Measurements from ENCODE around the gene MME.
"Not testable (repeated sequence)": the region's sequence is repeated elsewhere in the genome, so short reads cannot be mapped to it uniquely, and the experiment has no call there.

Gene MME

GRCh38 chr3:155086051-155086450, 5.9 kb downstream of the MME start:
- no peak for DNase-seq

- no peak for DNase-seq
Observed at GRCh38 chr3:155088706-155089345, 8.7 kb downstream of the MME start.

GRCh38 chr3:155089495-155089894, 9.4 kb downstream of the MME start:
- DNase-seq, result no peak

GRCh38 chr3:155093261-155093660, 13.1 kb downstream of the MME start:
- no peak for DNase-seq

DNA sequence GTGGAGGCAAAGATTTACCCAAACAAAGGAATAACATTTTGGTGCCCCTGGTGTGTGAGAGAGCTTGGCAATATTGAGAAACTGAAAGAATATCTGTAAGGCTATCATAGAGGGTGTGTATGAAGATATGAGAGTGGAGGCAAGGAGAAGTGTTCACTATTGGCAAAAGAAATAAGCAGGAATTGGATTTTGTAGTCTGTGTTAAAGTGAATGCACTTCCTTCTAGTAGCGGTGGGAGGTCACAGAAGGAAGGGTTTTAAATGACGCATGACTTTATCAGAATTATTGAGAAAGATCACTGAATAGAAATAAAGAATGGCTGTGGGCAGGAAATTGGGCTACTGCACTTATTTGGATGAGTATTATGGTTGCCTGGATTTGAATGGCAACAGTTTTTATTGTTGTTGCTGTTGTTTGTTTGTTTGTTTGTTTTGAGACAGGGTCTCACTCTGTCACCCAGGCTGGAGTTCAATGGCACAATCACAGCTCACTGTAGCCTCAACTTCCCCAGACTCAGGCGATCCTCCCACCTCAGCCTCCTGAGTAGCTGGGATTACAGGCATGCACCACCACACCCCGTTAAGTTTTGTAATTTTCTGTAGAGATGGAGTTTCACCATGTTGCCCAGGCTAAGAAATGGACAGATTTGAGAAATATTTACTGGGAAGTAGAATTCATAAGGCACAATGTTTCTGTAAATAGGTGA, 16.3 kb downstream of the MME start:
- DNase-seq, result no peak

- no peak for DNase-seq
Observed at GRCh38 chr3:155097009-155097349, 16.9 kb downstream of the MME start.

- no peak for DNase-seq
Observed at GRCh38 chr3:155101398-155101797, 21.3 kb downstream of the MME start.

- DNase-seq, result no peak
Observed at GRCh38 chr3:155102329-155102728, 22.2 kb downstream of the MME start.

DNA sequence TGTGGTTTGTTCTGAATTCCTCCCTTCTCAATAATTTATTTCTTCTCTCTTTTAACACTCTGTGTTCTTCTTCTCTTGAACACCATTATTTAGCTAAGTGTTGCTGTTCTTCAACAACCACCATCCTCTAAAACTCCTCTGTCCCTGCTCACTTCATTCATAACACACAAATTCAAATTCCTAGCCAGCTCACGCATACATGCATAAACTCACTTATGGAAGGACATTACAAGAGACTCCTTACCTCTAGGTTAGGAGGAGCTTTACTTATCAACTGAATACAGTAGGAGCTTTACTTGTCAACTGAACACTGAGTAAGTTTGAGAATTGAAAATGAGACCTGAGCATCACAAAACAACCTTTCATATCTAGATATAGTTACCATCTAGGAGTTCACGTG, 23.6 kb downstream of the MME start:
- DNase-seq, result no peak

DNA sequence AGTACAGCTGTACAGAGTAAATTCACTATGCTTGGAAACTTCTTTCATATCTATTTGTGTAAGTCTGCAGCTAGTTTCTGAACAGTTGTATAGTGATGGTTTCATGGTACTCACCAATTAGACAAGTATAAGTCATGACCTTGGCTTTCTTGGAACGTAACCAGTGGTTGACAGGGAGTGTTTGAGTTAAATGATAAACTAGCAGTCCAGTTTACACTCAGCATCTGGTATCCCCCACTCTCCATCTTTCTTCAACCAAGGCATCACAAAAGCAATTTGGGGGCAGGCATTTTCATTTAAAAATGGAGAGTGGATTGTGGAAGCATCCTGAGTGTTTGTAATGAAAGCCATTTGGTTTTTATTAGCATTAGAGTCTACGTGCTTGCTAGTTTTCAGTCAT, 26.0 kb downstream of the MME start:
- no peak for DNase-seq

GRCh38 chr3:155110022-155110421, 29.9 kb downstream of the MME start:
- no peak for DNase-seq

- no peak for DNase-seq
Observed at GRCh38 chr3:155110996-155111901, 31.1 kb downstream of the MME start.

DNA sequence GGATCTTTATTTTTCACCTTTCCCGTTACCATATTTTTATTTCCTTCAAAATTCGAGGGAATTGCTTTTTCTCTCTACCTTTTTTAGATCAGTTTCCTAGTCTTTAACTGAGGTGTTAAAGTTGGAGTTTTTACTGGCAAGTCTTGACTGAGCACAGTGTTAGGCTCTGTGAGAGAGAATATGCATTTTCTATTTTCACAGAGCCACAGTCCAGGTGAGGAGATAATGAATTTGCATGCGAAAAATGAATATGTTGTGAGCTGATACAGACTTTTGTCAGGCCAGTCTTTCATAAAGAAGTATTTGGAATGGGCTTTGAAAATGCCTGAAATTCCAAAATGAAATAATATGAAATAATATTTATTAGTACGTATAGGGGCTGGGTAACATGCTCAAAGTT, 31.9 kb downstream of the MME start:
- DNase-seq, result no peak

- no peak for DNase-seq
Observed at GRCh38 chr3:155112661-155113389, 32.7 kb downstream of the MME start.

DNA sequence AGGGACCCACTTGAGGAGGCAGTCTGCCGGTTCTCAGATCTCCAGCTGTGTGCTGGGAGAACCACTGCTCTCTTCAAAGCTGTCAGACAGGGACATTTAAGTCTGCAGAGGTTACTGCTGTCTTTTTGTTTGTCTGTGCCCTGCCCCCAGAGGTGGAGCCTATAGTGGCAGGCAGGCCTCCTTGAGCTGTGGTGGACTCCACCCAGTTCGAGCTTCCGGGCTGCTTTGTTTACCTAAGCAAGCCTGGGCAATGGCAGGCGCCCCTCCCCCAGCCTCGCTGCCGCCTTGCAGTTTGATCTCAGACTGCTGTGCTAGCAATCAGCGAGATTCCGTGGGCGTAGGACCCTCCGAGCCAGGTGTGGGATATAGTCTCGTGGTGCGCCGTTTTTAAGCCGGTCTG, 44.6 kb downstream of the MME start:
- not testable (repeated sequence) for DNase-seq

DNA sequence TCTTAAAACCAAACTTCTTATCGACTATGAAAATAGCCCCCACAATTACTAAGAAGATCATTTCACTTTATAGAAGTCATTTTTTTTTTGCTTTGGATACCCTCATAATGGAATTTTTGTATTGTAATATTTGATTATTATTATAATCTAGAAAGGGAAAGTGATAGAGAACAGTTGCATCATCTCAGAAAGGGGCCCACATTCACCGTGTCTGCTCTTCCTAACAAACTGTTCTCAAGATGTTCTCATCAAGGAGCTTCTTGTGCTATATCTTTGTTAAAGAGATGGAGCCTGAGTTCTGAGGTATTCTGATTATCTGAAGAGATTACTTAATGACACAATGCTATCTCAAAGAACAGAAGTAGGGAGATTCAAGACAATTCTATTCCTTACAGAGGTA, 49.3 kb downstream of the MME start:
- no peak for DNase-seq

- no peak for DNase-seq
Observed at GRCh38 chr3:155130001-155130400, 49.9 kb downstream of the MME start.

- DNase-seq, result no peak
Observed at GRCh38 chr3:155131104-155131503, 51.0 kb downstream of the MME start.

GRCh38 chr3:155134311-155134710, 54.2 kb downstream of the MME start:
- not testable (repeated sequence) for DNase-seq

DNA sequence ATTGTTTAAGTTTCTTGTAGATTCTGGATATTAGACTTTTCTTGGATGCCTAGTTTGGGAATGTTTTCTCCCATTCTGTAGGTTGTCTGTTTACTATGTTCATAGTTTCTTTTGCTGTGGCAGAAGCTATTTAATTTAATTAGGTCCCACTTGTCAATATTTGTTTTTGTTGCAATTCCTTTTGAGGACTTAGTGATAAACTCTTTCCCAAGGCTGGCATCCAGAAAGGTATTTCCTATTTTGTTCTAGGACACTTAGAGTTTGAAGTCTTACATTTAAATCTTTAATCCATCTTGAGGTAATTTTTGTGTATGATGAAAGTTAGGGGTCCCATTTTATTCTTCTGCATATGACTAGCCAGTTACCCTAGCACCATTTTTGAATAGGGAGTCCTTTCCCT, 54.9 kb downstream of the MME start:
- no peak for DNase-seq

DNA sequence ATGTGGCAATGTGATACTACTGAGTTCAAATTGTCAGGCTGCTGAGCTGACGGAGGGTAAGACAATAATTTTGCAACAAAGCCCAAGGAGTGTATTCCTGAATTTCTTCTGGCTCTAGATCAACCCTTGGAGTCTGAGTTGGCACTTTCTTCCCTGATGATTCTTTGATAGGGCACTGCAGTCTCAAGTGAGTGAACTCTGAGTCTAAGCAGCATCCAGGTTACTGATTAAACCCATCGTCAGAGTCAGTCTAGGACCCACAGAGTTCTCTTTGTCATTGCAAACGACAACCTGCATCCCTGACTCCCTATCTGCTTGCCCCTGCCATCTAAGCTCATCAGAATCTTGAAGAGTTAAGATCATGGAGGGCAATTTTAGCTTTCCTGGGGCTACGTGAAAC, 58.6 kb downstream of the MME start:
- no peak for DNase-seq

DNA sequence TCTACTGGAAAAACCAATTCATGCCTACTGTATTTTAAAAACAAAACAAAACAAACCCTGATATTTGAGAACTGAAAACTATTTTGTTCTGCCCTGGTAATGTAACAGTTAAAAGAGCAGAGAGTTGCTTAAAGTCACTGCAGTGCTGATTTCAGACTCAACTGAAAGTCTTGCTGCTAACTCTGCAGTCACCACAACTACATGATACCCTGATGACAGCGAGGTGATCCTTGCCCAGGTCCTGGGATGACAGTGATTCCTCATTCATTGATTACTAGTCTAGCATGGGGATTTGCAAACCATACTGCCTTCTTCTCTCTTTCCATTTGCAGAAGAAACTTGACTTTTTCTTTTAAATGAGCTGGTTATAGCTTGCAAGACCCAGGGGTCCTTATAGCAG, 67.5 kb downstream of the MME start:
- DNase-seq, result no peak

- no peak for DNase-seq
Observed at GRCh38 chr3:155149494-155149893, 69.4 kb downstream of the MME start.

Data from bone marrow (tissue), 2 donors.